ENCODE measurements around the gene SKAP1.
A peak's percentile ranks its signal among the peaks of the same experiment; 100 is the strongest.

The SKAP1 gene

DNA sequence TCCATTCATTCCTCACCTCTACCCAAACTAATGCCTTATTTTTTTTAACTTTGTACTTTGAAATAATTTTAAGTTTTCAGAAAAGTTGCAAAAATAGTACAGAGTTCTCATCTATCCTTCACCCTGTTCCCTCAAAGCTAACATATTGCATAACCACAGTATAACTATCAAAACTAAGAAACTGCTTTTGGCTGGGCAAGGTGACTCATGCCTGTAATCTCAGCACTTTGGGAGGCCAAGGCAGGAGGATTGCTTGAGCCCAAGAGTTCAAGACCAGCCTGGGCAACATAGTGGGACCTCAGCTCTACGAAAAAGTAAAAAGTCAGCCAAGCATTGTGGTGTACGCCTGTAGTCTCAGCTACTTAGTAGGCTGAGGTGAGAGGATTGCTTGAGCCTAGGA lies 147.7 kb downstream of the SKAP1 start:
- H3K27ac ChIP-seq, result no peak overlapping the region
- TF ChIP-seq, protein P1, sequence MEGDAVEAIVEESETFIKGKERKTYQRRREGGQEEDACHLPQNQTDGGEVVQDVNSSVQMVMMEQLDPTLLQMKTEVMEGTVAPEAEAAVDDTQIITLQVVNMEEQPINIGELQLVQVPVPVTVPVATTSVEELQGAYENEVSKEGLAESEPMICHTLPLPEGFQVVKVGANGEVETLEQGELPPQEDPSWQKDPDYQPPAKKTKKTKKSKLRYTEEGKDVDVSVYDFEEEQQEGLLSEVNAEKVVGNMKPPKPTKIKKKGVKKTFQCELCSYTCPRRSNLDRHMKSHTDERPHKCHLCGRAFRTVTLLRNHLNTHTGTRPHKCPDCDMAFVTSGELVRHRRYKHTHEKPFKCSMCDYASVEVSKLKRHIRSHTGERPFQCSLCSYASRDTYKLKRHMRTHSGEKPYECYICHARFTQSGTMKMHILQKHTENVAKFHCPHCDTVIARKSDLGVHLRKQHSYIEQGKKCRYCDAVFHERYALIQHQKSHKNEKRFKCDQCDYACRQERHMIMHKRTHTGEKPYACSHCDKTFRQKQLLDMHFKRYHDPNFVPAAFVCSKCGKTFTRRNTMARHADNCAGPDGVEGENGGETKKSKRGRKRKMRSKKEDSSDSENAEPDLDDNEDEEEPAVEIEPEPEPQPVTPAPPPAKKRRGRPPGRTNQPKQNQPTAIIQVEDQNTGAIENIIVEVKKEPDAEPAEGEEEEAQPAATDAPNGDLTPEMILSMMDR (conservative IDR thresholded peaks at IDR 0.05), result no peak
- no peak for TF ChIP-seq ZFX (IDR thresholded peaks at IDR 0.05)

DNA sequence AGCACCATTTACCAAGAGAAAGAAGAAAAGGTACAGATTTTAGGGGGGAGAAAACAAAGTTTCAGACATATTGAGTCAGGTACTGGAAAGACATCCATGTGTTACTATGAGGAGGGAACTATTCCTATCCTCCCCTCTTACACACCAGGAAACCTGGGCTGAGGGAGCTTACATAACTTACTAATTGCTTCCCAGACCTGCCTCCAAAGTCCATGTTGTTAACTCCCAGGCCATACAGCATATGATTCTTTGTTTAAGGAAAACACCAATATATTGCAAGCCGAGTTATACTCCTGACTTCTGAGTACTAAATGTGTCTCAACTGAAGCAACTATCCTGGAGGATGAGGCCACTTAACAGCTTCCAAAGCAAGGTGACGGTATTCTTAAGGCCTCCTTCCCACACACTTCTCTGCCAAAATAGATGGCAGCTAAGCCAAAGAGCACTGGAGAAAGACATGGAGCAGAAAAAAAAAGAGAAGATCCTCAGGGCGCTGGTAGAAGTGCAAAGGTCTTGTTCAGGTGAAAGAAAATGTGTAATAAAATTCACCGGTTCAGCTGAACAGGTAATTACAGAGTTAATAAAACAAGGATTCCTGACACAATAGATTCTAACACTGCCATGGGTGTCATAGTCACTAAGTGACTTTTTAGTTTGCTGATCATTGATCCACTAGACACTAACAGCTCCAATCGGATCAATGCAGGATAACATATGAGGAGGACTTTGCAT lies 151.1 kb downstream of the SKAP1 start:
- no peak overlapping the region for H3K27ac ChIP-seq
- TF ChIP-seq, protein P1 (conservative IDR thresholded peaks at IDR 0.05), result no peak
- TF ChIP-seq ZFX (IDR thresholded peaks at IDR 0.05), result no peak

DNA sequence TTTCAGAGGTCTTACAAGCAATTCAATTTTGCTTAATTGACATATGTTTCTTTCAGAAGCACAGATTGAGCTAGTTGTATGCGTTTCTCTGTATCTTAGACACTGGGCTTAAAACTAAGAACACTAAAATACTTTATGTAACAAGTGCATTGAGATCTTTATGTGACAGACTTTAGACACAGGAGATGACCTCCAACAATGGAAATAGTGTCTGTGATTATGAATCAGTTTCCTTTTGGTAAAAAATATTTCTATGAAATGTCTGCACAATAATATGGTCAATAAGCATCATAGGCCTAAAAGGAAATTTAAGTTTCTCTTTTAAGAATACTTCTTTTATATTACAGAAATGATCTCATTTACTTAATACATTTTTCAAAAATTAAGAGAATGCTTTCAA lies 153.2 kb downstream of the SKAP1 start:
- no peak for TF ChIP-seq ZFX (IDR thresholded peaks at IDR 0.05)
- TF ChIP-seq, protein P1 (conservative IDR thresholded peaks at IDR 0.05), result no peak
- H3K27ac ChIP-seq, result no peak overlapping the region

DNA sequence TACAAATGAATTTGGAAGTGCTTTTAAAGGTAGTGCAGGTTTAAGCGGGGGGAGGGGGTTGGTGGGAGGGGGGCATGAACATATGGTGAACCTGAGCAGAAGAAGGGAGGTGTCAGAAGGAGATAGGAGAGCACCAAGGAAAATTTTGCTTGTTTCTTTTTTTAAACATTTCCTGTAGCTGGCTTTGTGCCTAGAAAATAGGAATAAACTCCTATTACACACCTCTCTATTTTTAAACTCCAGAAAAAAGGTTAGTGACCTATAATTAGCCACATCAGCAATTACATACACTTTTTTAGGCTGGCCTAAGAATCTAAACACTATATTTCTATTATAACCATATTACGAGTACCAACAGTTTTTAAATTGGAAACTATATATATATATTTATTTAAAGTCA lies 159.1 kb downstream of the SKAP1 start:
- H3K27ac ChIP-seq, result no peak overlapping the region
- no peak for TF ChIP-seq ZFX (IDR thresholded peaks at IDR 0.05)
- TF ChIP-seq, protein P1 (conservative IDR thresholded peaks at IDR 0.05), result no peak

- TF ChIP-seq ZFX (IDR thresholded peaks at IDR 0.05), result no peak
- TF ChIP-seq, protein P1 (conservative IDR thresholded peaks at IDR 0.05), result no peak
- no peak overlapping the region for H3K27ac ChIP-seq
Observed at GRCh38 chr17:48269209-48269608, 160.8 kb downstream of the SKAP1 start.

GRCh38 chr17:48263731-48264035 lies 166.3 kb downstream of the SKAP1 start:
- no peak overlapping the region for H3K27ac ChIP-seq
- TF ChIP-seq, protein P1 (conservative IDR thresholded peaks at IDR 0.05), result no peak
- no peak for TF ChIP-seq ZFX (IDR thresholded peaks at IDR 0.05)

DNA sequence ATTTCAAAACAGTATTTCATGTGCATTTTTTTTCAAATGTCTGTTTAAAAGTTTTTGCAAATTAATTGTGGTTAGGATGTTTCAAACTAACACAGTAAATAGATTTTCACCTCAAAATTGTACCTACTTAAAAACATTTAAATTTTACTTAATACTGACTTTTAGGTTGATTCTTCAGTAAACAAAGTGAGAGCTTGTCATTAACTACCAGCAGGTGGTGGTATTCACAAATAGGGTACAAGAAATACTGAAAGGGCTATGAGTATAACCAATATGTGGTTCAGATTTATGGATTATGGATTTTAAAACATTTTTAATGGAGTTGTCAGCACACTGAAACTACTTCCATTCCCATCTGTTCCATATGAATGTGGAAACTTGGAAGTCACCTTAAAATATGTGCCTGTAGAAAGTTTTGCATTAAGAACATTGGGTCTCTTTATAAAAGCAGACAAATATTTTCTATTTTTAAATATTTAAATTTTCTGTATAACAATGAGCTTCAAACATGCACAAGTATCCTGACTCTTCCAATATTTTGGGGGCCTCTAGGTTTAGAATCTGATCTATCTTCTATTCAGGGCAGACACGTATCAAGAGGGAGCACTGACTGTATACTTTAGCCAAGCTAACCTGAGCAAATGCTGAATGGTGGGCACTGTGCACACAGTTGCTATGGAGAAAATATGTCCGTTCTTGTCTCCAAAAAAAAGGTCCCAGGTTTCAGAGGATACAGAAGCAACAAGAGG lies 166.9 kb downstream of the SKAP1 start:
- TF ChIP-seq ZFX (IDR thresholded peaks at IDR 0.05), result no peak
- TF ChIP-seq, protein P1 (conservative IDR thresholded peaks at IDR 0.05), result peak; percentile 76
- no peak overlapping the region for H3K27ac ChIP-seq

All from C4-2B (cell line).